HG02884 (cell line): Measurements from ENCODE around the gene PRCP.
A peak's percentile ranks its signal among the peaks of the same experiment; 100 is the strongest.

Experiments
- ATAC-seq: cut with Tn5 transposase; IDR thresholded peaks from one replicate; pipeline ENCODE4 v1.9.1; 2021; ENCODE audit warnings: mild to moderate bottlenecking, moderate library complexity; ENCODE audit not compliant: unreplicated experiment

PRCP gene

GRCh38 chr11:82907371-82907770 lies 7.1 kb upstream of the PRCP start:
- ATAC-seq: no peak

- no peak for ATAC-seq
Measured at GRCh38 chr11:82906931-82907330, 6.7 kb upstream of the PRCP start.

DNA sequence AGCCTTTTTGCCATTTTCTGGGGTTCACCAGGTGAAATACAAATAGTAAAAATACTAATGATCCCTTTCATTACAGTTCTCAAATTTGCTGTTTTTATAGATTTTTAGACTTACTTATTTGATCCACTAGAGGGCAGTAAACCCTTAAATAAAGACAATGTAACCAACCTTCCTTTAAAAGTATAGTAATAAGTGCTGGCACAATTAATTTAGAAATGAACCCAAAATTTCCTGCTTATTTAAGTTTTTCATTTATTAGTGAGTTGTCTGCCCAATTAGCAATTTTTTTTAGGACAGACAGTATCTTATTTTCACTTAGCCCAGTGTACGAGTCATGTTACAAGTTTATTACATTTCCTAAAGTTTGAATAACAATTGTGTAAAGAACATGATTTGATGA lies 6.0 kb upstream of the PRCP start:
- no peak for ATAC-seq

GRCh38 chr11:82903843-82904586 lies 3.8 kb upstream of the PRCP start:
- no peak for ATAC-seq

- ATAC-seq: no peak
Measured at GRCh38 chr11:82902880-82903279, 2.6 kb upstream of the PRCP start.

DNA sequence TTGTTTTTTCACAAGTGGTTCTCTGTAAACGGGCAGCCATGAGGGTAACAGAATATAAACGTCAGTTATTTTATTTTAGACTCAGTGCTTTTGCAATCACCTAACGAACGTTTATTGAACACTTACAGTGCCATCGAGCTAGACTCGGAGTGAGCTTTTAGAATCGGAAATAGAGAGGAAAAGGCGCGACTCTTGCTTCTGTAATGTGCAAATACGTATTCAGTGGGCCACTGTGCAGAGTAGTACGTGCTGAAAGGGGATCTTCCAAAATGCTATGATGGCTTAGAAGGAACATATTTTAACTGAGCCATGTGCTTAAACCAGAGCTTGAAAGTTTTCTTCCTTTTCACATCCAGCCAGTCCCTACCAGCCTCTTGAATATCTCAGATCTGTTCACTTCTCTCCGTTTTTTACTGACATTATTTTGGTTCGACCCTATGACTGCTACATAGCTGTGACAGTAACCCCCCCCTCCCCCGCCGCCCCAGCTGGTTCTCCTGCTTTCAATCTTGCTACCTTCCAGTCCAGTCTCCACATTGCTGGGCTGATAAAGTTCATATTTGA lies 1.8 kb upstream of the PRCP start:
- no peak for ATAC-seq

GRCh38 chr11:82901165-82901921 lies 1.1 kb upstream of the PRCP start, which contains the start of gene DDIAS:
Gene DDIAS (plus strand): TSS chr11:82901736. CDS start chr11:82914739, 13,003 bp downstream.
- peak; percentile 65 for ATAC-seq

GRCh38 chr11:82899957-82900276 lies 313 bp downstream of the PRCP start:
- ATAC-seq: peak; percentile 0

GRCh38 chr11:82899186-82899820 lies 927 bp downstream of the PRCP start:
- ATAC-seq: no peak

DNA sequence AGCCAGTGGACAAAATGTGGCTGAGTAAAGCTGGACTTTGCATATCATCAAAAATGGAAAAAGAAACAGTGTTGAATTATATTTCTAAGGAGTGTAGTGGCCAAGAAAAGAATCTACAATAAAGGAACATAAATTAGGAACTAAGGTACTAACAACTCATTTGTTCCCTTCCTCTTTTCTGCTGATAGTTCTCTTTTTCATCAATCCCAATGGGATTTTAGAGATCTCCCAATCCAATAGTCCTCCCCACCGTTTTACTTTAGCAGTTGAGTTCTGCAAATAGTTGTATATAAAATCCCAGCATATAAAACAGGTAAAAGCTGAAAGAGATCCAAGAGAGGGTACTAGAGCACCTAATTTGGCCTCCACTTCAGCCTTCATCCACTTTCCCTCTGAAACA lies 2.0 kb downstream of the PRCP start:
- no peak for ATAC-seq

GRCh38 chr11:82896183-82896582 lies 4.0 kb downstream of the PRCP start:
- ATAC-seq: no peak

DNA sequence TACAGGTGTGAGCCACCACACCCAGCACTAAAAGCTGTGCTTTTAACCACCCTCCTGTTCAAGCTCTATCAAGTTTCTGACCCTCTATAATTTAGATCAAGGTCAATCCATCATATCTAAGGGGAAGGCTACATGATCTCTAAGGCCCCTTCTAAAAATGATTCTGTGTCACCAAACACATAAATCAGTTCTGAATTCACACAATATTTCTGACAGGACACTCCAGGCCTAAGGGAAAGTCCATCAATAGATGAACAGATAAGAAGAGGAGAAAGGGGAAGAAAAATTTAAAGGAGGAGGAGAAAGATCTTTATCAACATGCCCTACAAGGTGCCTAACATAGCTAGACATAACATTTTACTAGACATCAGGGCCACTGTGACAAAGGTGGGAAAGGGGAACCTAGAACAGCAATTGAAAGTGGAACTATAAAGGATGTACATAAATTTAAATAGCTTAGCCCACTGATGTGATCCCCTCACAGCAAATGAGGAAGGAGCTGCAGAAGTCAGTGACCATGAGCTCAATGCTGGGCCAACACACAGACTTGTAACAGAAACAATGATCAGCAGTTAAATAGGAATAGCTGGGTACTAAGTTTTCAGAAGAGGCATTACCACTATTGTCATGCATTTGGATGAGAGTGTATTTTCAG lies 4.7 kb downstream of the PRCP start:
- ATAC-seq: peak; percentile 29

DNA sequence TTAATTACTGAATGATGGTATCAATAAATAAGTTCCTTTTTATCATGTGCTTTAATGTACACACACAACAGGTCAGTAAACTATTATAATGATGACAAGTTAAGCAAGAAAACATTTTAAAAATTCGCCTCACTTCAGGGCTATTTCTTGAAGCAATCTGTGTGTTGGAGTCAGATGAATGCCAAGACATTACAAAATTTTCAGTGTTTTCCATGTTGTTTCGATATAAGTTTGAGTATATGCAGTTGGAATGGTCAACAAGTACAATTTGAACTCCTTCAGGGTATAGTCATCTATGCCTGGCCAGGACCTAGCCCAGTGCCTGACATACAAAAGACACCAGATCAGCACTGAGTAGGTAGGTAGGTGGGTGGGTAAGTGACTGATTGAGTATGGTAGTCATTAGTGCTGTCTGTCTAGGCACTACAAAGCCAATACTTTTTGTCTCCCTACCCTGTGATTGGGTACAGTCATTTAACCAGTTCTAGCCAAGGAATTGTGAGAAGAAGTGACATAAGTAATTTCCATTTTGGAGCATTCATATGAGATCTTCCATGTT lies 7.5 kb downstream of the PRCP start:
- no peak for ATAC-seq

GRCh38 chr11:82890936-82891335 lies 9.3 kb downstream of the PRCP start:
- no peak for ATAC-seq

- ATAC-seq: no peak
Measured at GRCh38 chr11:82890002-82890341, 10.3 kb downstream of the PRCP start.

GRCh38 chr11:82889133-82890001 lies 10.9 kb downstream of the PRCP start:
- ATAC-seq: no peak

DNA sequence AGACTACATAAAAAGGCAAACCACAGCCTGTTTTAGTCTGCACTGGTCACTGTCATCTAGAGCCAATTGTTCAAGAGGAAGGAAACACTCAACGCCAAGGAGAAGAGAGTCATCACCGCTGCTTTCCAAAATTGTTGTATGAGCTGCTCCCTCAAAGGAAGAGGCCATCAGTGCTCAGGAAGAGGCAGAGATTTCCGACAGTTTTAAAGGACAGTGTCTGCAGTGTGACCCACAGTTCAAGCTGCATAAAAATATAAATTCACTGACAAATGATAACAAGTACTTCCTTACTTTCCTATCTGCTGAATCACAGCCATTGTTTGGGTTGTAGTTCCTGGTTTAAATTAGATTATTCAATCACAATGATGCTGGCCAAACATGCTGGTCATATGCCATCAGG lies 16.4 kb downstream of the PRCP start:
- ATAC-seq: no peak

GRCh38 chr11:82874646-82875523 lies 25.3 kb downstream of the PRCP start:
- ATAC-seq: no peak

DNA sequence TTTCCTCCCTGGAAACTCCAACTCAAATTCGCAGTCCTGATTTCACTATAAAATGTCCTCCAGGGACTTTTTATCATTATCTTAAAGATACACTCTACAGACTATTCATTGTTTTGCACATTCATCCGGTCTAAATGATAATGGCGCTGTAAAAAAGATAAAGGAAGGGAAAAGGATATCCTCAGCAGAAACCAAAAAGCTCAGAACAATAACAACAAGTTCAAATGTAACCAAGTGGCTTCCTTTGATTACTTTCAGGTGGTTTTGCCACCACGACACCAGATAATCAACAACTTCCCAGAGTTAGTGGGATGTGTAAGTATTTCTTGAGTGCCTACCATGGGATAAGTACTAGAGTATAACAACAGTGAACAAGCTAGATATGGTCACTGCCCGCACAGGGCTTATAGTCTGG lies 26.3 kb downstream of the PRCP start:
- no peak for ATAC-seq
